Esophagus muscularis mucosa (tissue), 4 donors: ENCODE data around the gene ATP5F1C. TPM values are rescaled to one million over a fixed set of nuclear protein-coding genes. Genes with fewer than 3 reads are reported as not detected.

ENCODE experiments used
- DNase-seq: peaks from one replicate; pipeline ENCODE4 v3.0.0-alpha.2; 2017; ENCODE audit errors: extremely low spot score
- H3K27ac ChIP-seq, 4 donors: fragments of 200-600 bp; sonication (generic); replicated peaks in 1 of 4; 1 replicate in 3 of 4; 2 replicates in 1 of 4; pipeline ENCODE4 v1.5.1; 2016 to 2019; ENCODE audit warnings: mild to moderate bottlenecking in 1 of 4
- H3K27me3 ChIP-seq, 4 donors: fragments of 200-600 bp; sonication (generic); one replicate each; pipeline versions ENCODE4 v1.5.1 to v1.6.0; 2016 to 2019
- H3K36me3 ChIP-seq, 4 donors: fragments of 200-600 bp; sonication (generic); one replicate each; pipeline ENCODE4 v1.5.1; 2016 to 2019
- H3K4me1 ChIP-seq, 4 donors: fragments of 200-600 bp; sonication (generic); one replicate each; pipeline ENCODE4 v1.5.1; 2016 to 2019
- H3K4me3 ChIP-seq, 4 donors: fragments of 200-600 bp; sonication (generic); 1 replicate in 2 of 4; 2 replicates in 2 of 4; pipeline ENCODE4 v1.5.1; 2016 to 2019; ENCODE audit warnings: mild to moderate bottlenecking in 4 of 4, moderate library complexity in 1 of 4
- H3K9me3 ChIP-seq, 4 donors: fragments of 200-600 bp; sonication (generic); 1 replicate in 3 of 4; 2 replicates in 1 of 4; pipeline ENCODE4 v1.5.1; 2016 to 2019
- EP300 ChIP-seq: sonication (generic); formaldehyde crosslinking; IDR thresholded peaks from one replicate; pipeline ENCODE4 v1.6.1; 2017; ENCODE audit warnings: antibody characterized with exemption
- POLR2A ChIP-seq: fragments of 450-650 bp; IDR thresholded peaks from one replicate; pipeline ENCODE4 v1.6.1; 2017; ENCODE audit warnings: antibody characterized with exemption, moderate library complexity, mild to moderate bottlenecking, low read depth
- POLR2AphosphoS5 ChIP-seq, 2 donors: sonication (generic); formaldehyde crosslinking; IDR thresholded peaks; one replicate each; pipeline ENCODE4 v1.6.1; 2017; ENCODE audit warnings: antibody characterized with exemption in 2 of 2
- WGBS: methylation state at CpG from one replicate; pipeline ENCODE4 v1.1.5; 2018; 5-methylcytosine and 5-hydroxymethylcytosine counted together
- intact Hi-C: fragments of 100-400 bp; cut with DNase I; formaldehyde crosslinking; loops from one replicate; pipeline ENCODE4 v1.15.1; 2023
- total RNA-seq, 4 donors: library from RNA; depleted of rRNA; stranded (reverse); fragments of >200 nt; gene quantifications; one replicate each; pipeline versions ENCODE4 v1.1.0 to v1.2.1, GENCODE V29; 2016
- TF ChIP-seq, protein P1 (sequence below), 3 experiments: fragments of 200-600 bp in 2 of 3; fragments of 450-650 bp in 1 of 3; sonication (generic) in 2 of 3; IDR thresholded peaks; one replicate each; pipeline ENCODE4 v1.5.1; 2017 to 2019; ENCODE audit warnings: antibody characterized with exemption in 3 of 3, mild to moderate bottlenecking in 2 of 3, moderate library complexity in 1 of 3

The ATP5F1C gene
- total RNA-seq, 4 donors from 2014 or later, result 220 to 321 (median 258) TPM

DNA sequence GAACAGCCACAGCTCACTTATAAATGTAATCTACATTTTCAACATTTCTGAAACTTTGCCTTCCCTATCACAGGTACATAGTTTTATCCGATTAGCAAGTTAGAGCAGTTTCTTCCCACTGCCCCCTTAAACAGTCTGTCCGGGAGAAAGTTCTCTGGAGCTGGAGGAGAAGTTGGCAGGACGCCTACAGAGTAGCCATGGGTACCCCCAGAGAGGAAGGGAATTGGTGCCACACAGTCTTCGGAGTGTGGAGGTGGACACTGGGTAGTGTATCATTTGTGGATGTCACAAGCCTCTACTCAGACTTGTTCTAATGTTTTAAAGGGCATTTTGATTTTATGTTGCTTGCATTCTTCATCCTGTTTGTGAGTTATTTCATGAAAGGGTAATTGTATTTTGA is 69.3 kb downstream of the ATP5F1C start:
- Histone ChIP-seq H3K9me3 (peaks cover 0 to 20% (median 10%) of the 10 kb centered on the region in 4 donors), H3K4me1 (peaks cover 0 to 5% (median 2%) of the 10 kb centered on the region in 4 donors), H3K27ac (no peak overlapping the region), H3K27me3 (no peaks in the 10 kb centered on the region), H3K4me3 (no peak overlapping the region), H3K36me3 (no peaks in the 10 kb centered on the region)
- intact Hi-C loops, result no loop called here
- 68% methylated on average over 4 of the region's 4 CpGs for WGBS
- TF ChIP-seq EP300 (no peak), POLR2AphosphoS5 (IDR thresholded peaks at IDR 0.05) (no peak), POLR2A (no peak)
- TF ChIP-seq, protein P1, sequence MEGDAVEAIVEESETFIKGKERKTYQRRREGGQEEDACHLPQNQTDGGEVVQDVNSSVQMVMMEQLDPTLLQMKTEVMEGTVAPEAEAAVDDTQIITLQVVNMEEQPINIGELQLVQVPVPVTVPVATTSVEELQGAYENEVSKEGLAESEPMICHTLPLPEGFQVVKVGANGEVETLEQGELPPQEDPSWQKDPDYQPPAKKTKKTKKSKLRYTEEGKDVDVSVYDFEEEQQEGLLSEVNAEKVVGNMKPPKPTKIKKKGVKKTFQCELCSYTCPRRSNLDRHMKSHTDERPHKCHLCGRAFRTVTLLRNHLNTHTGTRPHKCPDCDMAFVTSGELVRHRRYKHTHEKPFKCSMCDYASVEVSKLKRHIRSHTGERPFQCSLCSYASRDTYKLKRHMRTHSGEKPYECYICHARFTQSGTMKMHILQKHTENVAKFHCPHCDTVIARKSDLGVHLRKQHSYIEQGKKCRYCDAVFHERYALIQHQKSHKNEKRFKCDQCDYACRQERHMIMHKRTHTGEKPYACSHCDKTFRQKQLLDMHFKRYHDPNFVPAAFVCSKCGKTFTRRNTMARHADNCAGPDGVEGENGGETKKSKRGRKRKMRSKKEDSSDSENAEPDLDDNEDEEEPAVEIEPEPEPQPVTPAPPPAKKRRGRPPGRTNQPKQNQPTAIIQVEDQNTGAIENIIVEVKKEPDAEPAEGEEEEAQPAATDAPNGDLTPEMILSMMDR (IDR thresholded peaks at IDR 0.05), result no peak
- no peak for DNase-seq

Other genes starting within 250 kb of the ATP5F1C start
- 10 to 100 TPM; 24.9 to 68.1 (median 39.0) TPM for gene ITIH5, start 121.2 kb upstream of the ATP5F1C start, total RNA-seq
- not detected for gene ITIH2, start 84.9 kb upstream of the ATP5F1C start, total RNA-seq
- gene KIN, start 184 bp upstream of the ATP5F1C start, total RNA-seq, result 1 to 10 TPM; 3.1 to 8.3 (median 6.1) TPM
- gene TAF3, start 30.3 kb downstream of the ATP5F1C start, total RNA-seq, result 10 to 100 TPM in 3 of 4 donors, 1 to 10 TPM in 1; 8.8 to 11.2 (median 10.7) TPM